ACC112 (cell line): Measurements from ENCODE around the gene PLK5.

ENCODE experiments used
- H2AFZ ChIP-seq: fragments of 200-600 bp; sonication (generic); one replicate; pipeline ENCODE4 v1.6.0; 2017; ENCODE audit warnings: antibody characterized with exemption, low read length; ENCODE audit not compliant: unreplicated experiment
- H3K27ac ChIP-seq: fragments of 200-600 bp; sonication (generic); 2 replicates; pipeline ENCODE4 v1.5.1; 2014; ENCODE audit warnings: low read depth, mild to moderate bottlenecking, antibody characterized with exemption, low read length, moderate library complexity
- H3K27me3 ChIP-seq: fragments of 200-600 bp; sonication (generic); 2 replicates; pipeline ENCODE4 v1.6.1; 2014; ENCODE audit warnings: mild to moderate bottlenecking, antibody characterized with exemption, low read length, moderate library complexity, mixed read lengths; ENCODE audit not compliant: insufficient read depth
- H3K36me3 ChIP-seq: fragments of 200-600 bp; sonication (generic); 2 replicates; pipeline ENCODE4 v1.6.1; 2016; ENCODE audit warnings: mild to moderate bottlenecking, antibody characterized with exemption, low read length, moderate library complexity, mixed read lengths; ENCODE audit not compliant: insufficient read depth
- H3K4me1 ChIP-seq: fragments of 200-600 bp; sonication (generic); one replicate; pipeline ENCODE4 v1.6.1; 2016; ENCODE audit warnings: low read length, mixed read lengths; ENCODE audit not compliant: insufficient read depth, unreplicated experiment, control insufficient read depth
- H3K4me3 ChIP-seq: fragments of 200-600 bp; sonication (generic); 2 replicates; pipeline ENCODE4 v1.5.1; 2014; ENCODE audit warnings: mild to moderate bottlenecking, low read depth, low read length
- H3K79me2 ChIP-seq: fragments of 200-600 bp; sonication (generic); one replicate; pipeline ENCODE4 v1.6.0; 2016; ENCODE audit warnings: low read length; ENCODE audit not compliant: control insufficient read depth, unreplicated experiment, insufficient read depth

The PLK5 gene

DNA sequence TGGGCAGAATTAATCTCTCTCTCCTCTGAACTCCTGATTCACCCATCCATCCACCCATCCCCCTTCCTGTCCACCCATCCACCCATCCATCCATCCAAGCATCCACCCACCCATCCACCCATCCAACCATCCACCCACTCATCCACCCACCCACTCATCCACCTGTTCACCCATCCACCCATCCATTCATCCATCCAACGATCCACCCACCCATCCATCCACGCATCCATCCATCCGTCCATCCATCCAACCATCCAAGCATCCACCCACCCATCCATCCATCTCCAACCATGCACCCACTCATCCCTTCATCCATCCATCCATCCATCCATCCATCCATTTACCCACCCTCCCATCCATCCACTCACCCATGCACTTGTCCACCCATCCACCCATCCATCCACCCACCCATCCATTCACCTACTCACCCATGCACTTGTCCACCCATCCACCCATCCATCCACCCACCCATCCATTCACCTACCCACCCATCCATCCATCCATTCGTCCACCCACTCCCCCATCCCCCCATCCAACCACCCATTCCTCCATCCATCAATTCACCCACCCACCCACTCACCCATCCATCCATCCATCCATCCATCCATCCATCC, 25.6 kb downstream of the PLK5 start:
- Histone ChIP-seq H3K27me3 (no peaks in the 10 kb centered on the region), H3K4me3 (no peak overlapping the region), H3K36me3 (no peaks in the 10 kb centered on the region), H3K27ac (no peak overlapping the region), H3K4me1 (no peaks in the 10 kb centered on the region), H3K79me2 (no peaks in the 10 kb centered on the region), H2AFZ (no peak overlapping the region)

DNA sequence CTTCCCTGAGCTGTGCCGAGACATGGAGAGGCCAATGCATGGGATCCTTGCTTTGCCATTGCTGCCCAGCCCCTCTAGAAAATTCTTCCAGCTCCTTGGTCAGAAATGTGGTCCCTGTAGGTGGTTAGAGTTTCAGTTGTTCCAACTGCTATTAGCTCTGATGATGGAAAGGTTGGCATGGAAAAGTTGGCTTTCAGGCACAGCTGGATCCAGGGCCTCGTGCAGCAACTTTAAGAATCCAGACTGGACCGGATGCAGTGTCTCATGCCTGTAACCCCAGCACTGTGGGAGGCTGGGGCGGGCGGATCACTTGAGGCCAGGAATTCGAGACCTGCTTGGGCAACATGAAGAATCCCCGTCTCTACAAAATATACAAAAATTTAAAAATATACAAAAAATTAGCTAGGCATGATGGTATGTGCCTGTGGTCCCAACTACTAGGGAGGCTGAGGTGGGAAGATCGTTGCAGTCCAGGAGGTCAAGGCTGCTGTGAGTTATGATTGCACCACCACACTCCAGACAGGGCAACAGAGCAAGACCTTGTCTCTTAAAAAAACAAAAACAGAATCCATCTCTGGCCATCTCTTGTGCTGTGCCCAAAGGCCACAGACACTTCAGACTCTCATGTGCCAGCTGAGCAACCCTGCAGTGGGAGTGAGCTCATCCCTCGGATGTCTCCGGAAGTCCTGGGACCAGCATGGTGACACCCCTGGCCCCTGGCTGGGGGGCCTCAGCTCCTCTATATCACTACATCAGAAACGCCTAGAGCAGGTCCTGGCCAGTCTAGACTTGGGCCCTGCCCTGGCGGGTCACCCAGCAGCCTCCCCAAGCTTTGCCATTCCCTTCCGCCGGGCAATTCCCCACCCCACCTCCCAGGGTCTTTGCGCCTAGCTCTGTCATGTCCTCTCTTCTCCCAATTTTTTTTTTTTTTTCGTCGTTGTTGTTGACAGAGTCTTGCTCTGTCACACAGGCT, 27.5 kb downstream of the PLK5 start:
- H3K36me3 ChIP-seq: no peaks in the 10 kb centered on the region
- H3K4me3 ChIP-seq: no peak overlapping the region
- H3K27me3 ChIP-seq: no peaks in the 10 kb centered on the region

GRCh38 chr19:1553415-1553814, 29.5 kb downstream of the PLK5 start:
- no peak overlapping the region for H3K27ac ChIP-seq
- no peak overlapping the region for H2AFZ ChIP-seq
- no peaks in the 10 kb centered on the region for H3K4me1 ChIP-seq
- no peaks in the 10 kb centered on the region for H3K27me3 ChIP-seq
- no peaks in the 10 kb centered on the region for H3K36me3 ChIP-seq
- no peaks in the 10 kb centered on the region for H3K79me2 ChIP-seq
- no peak overlapping the region for H3K4me3 ChIP-seq

More for the DNA sequence above, 27.5 kb downstream of the PLK5 start:
- Histone ChIP-seq H3K4me1 (no peaks in the 10 kb centered on the region), H2AFZ (no peak overlapping the region), H3K79me2 (no peaks in the 10 kb centered on the region), H3K27ac (no peak overlapping the region)

DNA sequence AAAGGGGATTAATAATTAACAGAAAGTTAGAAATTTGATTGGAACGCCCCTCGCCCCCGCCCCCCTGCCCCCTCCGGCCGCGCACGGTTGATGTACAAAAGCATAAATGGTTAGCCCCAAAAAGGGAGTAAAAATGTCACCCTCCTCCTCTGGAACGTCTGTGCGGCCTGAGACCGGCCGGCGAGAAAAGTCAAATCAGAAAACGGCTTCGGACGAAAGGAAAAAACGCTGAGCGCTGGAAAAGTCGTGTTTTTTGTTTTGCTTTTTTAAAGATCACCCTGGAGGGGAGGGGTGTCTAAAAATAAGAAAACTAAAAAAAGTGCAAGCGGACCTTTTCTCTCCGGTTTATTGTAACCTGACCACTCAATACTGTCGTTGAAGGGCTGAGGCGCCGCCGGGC, 31.1 kb downstream of the PLK5 start:
- no peaks in the 10 kb centered on the region for H3K36me3 ChIP-seq
- no peak overlapping the region for H2AFZ ChIP-seq

GRCh38 chr19:1555487-1556389, 31.9 kb downstream of the PLK5 start:
- H2AFZ ChIP-seq: no peak overlapping the region
- H3K27me3 ChIP-seq: no peaks in the 10 kb centered on the region
- no peaks in the 10 kb centered on the region for H3K4me1 ChIP-seq
- no peaks in the 10 kb centered on the region for H3K36me3 ChIP-seq
- H3K27ac ChIP-seq: no peak overlapping the region
- H3K4me3 ChIP-seq: no peak overlapping the region
- H3K79me2 ChIP-seq: no peaks in the 10 kb centered on the region

More for the DNA sequence above, 31.1 kb downstream of the PLK5 start:
- H3K4me1 ChIP-seq: no peaks in the 10 kb centered on the region
- H3K27ac ChIP-seq: no peak overlapping the region
- H3K27me3 ChIP-seq: no peaks in the 10 kb centered on the region
- H3K4me3 ChIP-seq: no peak overlapping the region
- H3K79me2 ChIP-seq: no peaks in the 10 kb centered on the region

GRCh38 chr19:1556390-1557070, 32.7 kb downstream of the PLK5 start:
- no peaks in the 10 kb centered on the region for H3K36me3 ChIP-seq
- no peak overlapping the region for H3K4me3 ChIP-seq
- H2AFZ ChIP-seq: no peak overlapping the region
- no peaks in the 10 kb centered on the region for H3K4me1 ChIP-seq
- H3K27ac ChIP-seq: no peak overlapping the region
- no peaks in the 10 kb centered on the region for H3K27me3 ChIP-seq
- H3K79me2 ChIP-seq: peaks cover under 1% of the 10 kb centered on the region

GRCh38 chr19:1558552-1558951, 34.7 kb downstream of the PLK5 start:
- Histone ChIP-seq H3K36me3 (no peaks in the 10 kb centered on the region), H2AFZ (no peak overlapping the region), H3K27me3 (no peaks in the 10 kb centered on the region), H3K4me3 (no peak overlapping the region), H3K4me1 (no peaks in the 10 kb centered on the region), H3K27ac (no peak overlapping the region), H3K79me2 (peaks cover 6% of the 10 kb centered on the region)

GRCh38 chr19:1560286-1560882, 36.5 kb downstream of the PLK5 start:
- Histone ChIP-seq H3K4me1 (no peaks in the 10 kb centered on the region), H3K27ac (no peak overlapping the region), H3K79me2 (peaks cover 6% of the 10 kb centered on the region), H3K4me3 (no peak overlapping the region), H3K36me3 (no peaks in the 10 kb centered on the region), H3K27me3 (no peaks in the 10 kb centered on the region), H2AFZ (no peak overlapping the region)

GRCh38 chr19:1561236-1561842, 37.5 kb downstream of the PLK5 start:
- Histone ChIP-seq H3K27ac (no peak overlapping the region), H3K79me2 (peaks cover 16% of the 10 kb centered on the region), H3K27me3 (no peaks in the 10 kb centered on the region), H3K36me3 (no peaks in the 10 kb centered on the region), H3K4me3 (no peak overlapping the region), H2AFZ (no peak overlapping the region), H3K4me1 (peaks cover 5% of the 10 kb centered on the region)
